Nephron progenitor cell (in vitro differentiated cells): ENCODE measurements around the gene ATP6V0C.
A peak's percentile ranks its signal among the peaks of the same experiment; 100 is the strongest.

ENCODE experiments used
- DNase-seq: peaks from one replicate; pipeline ENCODE4 v3.0.0; 2021
- H3K27ac Mint-ChIP-seq: 2 replicates; pipeline ENCODE4 v1.8.0; 2021; ENCODE audit warnings: mild to moderate bottlenecking, moderate library complexity, mixed read lengths
- H3K27me3 Mint-ChIP-seq: 2 replicates; pipeline ENCODE4 v1.8.0; 2021; ENCODE audit warnings: mild to moderate bottlenecking, low read depth, mixed read lengths; ENCODE audit not compliant: poor library complexity
- H3K36me3 Mint-ChIP-seq: 2 replicates; pipeline ENCODE4 v1.8.0; 2021; ENCODE audit warnings: low read depth, mixed read lengths
- H3K4me1 Mint-ChIP-seq: 2 replicates; pipeline ENCODE4 v1.8.0; 2021; ENCODE audit warnings: mixed read lengths
- H3K4me3 Mint-ChIP-seq: 2 replicates; pipeline ENCODE4 v1.8.0; 2021; ENCODE audit warnings: mild to moderate bottlenecking, moderate library complexity, mixed read lengths
- H3K9me3 Mint-ChIP-seq: 2 replicates; pipeline ENCODE4 v1.8.0; 2021; ENCODE audit warnings: mild to moderate bottlenecking, moderate library complexity, mixed read lengths
- CTCF ChIP-seq: fragments of 200-600 bp; sonication (generic); IDR thresholded peaks from 2 replicates; pipeline ENCODE4 v1.5.0; 2021; ENCODE audit warnings: antibody characterized with exemption

The ATP6V0C gene

GRCh38 chr16:2473999-2474876 is 39.5 kb upstream of the ATP6V0C start:
- Mint-ChIP-seq H3K36me3 (no peaks in the 10 kb centered on the region), H3K4me1 (peaks cover 36% of the 10 kb centered on the region), H3K9me3 (no peaks in the 10 kb centered on the region), H3K4me3 (peak overlapping the region; percentile 75), H3K27me3 (peaks cover 26% of the 10 kb centered on the region), H3K27ac (no peak overlapping the region)
- peak; percentile 61 for DNase-seq
- TF ChIP-seq CTCF = no peak

GRCh38 chr16:2474877-2475412 is 38.8 kb upstream of the ATP6V0C start, which contains the start of gene TBC1D24:
TBC1D24 (plus strand) TSS chr16:2475127; CDS start chr16:2496149, 21,022 bp downstream.
- Mint-ChIP-seq H3K9me3 (no peaks in the 10 kb centered on the region), H3K36me3 (no peaks in the 10 kb centered on the region), H3K4me1 (peaks cover 29% of the 10 kb centered on the region), H3K27ac (no peak within 1 kb of the TSS), H3K27me3 (peaks cover 26% of the 10 kb centered on the region), H3K4me3 (peak within 1 kb of the TSS; percentile 76)
- DNase-seq = peak; percentile 95
- no peak for TF ChIP-seq CTCF

- H3K36me3 Mint-ChIP-seq = no peaks in the 10 kb centered on the region
- H3K27me3 Mint-ChIP-seq = peaks cover 26% of the 10 kb centered on the region
- H3K4me1 Mint-ChIP-seq = peaks cover 21% of the 10 kb centered on the region
- H3K9me3 Mint-ChIP-seq = no peaks in the 10 kb centered on the region
- peak overlapping the region; percentile 76 for H3K4me3 Mint-ChIP-seq
- TF ChIP-seq CTCF = no peak
- DNase-seq = no peak
- H3K27ac Mint-ChIP-seq = no peak overlapping the region
These were observed 38.1 kb upstream of the ATP6V0C start for GRCh38 chr16:2475413-2476344.

- no peaks in the 10 kb centered on the region for H3K9me3 Mint-ChIP-seq
- H3K4me3 Mint-ChIP-seq = peak overlapping the region; percentile 76
- H3K4me1 Mint-ChIP-seq = peaks cover 21% of the 10 kb centered on the region
- no peak overlapping the region for H3K27ac Mint-ChIP-seq
- peaks cover 26% of the 10 kb centered on the region for H3K27me3 Mint-ChIP-seq
- no peak for DNase-seq
- no peaks in the 10 kb centered on the region for H3K36me3 Mint-ChIP-seq
- no peak for TF ChIP-seq CTCF
These were observed 37.4 kb upstream of the ATP6V0C start for GRCh38 chr16:2476345-2476720.

- no peak overlapping the region for H3K27ac Mint-ChIP-seq
These were observed 37.0 kb upstream of the ATP6V0C start for GRCh38 chr16:2476741-2477140.

More at GRCh38 chr16:2476741-2477140, 37.0 kb upstream of the ATP6V0C start:
- H3K36me3 Mint-ChIP-seq = no peaks in the 10 kb centered on the region
- H3K4me1 Mint-ChIP-seq = peaks cover 21% of the 10 kb centered on the region
- peak overlapping the region; percentile 76 for H3K4me3 Mint-ChIP-seq
- H3K27me3 Mint-ChIP-seq = peaks cover 26% of the 10 kb centered on the region
- DNase-seq = no peak
- TF ChIP-seq CTCF = no peak
- H3K9me3 Mint-ChIP-seq = no peaks in the 10 kb centered on the region
